Renal cortical epithelial cell (primary cell): Measurements from ENCODE around the gene DNM2. TPM values are rescaled to one million over a fixed set of nuclear protein-coding genes. Genes with fewer than 3 reads are reported as not detected.
"Not testable (repeated sequence)": the region's sequence is repeated elsewhere in the genome, so short reads cannot be mapped to it uniquely, and the experiment has no call there.

Experiments used
- DNase-seq: peaks from one replicate; pipeline ENCODE4 v3.0.0-alpha.2; 2011; ENCODE audit warnings: low read depth
- total RNA-seq: library from RNA; depleted of rRNA; stranded (reverse); fragments of >200 nt; gene quantifications from 2 replicates; pipeline ENCODE4 v1.2.3, GENCODE V29; 2014

DNM2 gene
- total RNA-seq, 1 donor from 2014 or later = 347 TPM

DNA sequence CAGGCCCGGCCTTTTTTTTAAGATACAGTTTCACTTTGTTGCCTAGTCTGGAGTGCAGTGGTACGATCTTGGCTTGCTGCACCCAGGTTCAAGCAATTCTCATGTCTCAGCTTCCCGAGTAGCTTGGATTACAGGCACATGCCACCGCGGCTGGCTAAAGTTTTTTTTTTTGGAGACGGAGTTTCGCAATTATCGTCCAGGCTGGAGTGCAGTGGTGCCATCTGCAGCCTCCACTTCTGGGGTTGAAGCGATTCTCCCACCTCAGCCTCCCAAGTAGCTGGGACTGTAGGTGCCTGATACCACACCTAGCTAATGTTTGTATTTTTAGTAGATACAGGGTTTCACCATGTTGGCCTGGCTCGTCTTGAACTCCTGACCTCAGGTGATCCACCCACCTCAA is 148.6 kb downstream of the DNM2 start:
- DNase-seq = no peak

- no peak for DNase-seq
Observed at GRCh38 chr19:10868872-10869547, 151.1 kb downstream of the DNM2 start.

DNA sequence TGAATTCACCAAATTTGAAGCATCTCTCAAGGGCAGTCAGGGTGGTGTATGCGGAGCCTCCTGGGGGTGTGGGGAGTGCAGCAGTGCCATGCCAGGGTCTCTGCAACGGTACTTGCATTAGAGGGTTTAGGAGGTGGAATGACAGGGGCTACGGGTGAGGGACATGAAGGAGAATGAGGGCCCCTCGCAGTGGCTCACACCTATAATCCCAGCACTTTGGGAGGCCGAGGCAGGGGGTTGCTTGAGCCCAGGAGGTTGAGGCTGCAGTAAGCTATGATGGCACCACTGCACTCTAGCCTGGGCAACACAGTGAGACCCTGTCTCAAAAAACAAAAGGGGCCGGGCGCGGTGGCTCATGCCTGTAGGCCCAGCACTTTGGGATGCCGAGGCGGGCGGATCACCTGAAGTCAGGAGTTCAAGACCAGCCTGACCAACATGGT is 152.0 kb downstream of the DNM2 start:
- not testable (repeated sequence) for DNase-seq

DNA sequence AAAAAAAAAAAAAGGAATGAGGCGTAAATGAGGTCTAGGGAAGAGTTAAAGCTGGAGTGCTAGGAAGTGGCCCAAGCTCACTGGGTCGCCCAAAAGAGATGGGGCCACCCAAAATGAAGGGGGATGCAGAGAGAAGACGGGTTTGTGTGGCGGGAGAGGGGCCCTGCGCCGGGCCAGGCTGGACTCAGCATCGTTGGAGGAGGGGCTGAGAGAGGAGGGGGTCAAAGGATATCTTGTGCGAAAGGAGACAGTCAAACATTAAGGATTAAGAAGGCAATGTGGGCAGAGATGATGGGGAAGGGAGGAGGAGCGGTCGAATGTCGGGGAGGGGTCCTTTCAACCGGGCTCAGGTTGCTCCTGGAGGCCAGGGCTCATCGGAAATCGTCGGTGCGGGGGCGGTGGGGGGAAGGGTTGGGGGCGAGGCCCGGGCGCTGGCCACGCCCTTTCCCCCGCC is 152.6 kb downstream of the DNM2 start:
- DNase-seq = no peak

DNA sequence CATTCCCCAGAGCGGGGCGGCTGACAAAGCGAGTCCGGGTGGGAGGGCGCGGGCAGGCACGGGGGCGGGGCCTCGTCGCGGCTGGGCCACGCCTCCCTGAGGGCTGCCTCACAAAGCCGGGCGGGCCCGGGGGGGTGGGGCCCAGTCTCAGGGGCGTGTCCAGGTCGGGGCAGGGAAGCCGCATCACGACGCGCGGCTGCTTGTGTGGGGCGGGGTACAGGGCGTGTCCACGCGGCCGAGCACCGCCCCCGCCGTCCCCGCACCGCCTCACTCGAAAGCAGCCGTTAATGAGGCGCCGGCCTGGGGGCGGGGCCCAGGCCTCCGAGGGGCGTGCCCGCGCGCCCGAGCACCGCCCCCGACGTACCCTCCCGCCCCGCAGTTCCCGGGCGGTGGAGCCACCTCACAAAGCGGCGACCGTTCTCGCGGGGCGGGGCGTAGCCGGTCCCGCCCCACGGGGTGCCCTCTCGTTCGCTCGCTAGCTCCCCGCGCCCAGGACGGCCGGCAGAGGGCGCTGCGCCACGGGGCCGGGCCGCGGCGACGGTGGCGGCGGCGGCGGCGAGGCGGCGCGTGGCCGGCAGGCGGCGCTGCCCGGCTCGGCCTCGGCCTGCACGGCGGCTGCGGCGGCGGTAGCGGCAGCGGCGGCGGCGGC is 153.2 kb downstream of the DNM2 start, which contains the start of gene CARM1:
Gene CARM1 (plus strand): TSS at position 599 of the 649 bp plus-strand sequence. CDS start 150 bp downstream, outside the sequence.
- DNase-seq = peak; percentile 82

DNA sequence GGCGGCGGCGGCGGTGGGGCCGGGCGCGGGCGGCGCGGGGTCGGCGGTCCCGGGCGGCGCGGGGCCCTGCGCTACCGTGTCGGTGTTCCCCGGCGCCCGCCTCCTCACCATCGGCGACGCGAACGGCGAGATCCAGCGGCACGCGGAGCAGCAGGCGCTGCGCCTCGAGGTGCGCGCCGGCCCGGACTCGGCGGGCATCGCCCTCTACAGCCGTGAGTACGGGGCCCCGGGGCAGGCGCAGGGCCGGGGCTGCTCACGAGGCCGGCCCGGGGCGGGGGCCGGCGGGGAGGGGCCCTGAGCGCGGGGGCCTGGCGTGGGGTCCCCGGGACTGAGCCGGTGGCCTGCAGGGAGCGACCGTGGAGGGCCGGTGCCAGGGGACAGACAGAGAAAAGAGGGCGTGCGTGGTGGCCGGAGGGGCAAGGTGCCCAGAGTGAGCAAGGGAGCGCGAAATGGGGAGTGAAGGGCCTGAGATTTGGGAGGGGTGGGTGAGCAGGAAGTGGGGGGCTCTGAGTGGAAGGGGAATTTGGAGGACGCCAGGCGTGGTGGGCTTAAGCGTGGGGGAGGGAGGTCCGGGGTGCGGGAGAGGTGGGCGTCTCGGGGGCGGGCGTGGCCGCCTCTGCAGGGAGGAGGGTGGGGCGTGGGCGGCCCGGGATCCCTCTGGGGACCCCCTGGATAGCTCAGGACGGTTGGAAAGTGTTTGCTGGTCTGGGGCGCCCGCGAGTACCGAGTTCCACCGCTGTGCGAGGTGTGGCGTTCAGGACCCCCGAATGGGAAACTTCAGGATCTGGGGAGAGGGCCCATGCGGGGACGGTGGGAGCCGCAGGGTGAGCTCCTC is 154.0 kb downstream of the DNM2 start:
- DNase-seq = no peak

DNA sequence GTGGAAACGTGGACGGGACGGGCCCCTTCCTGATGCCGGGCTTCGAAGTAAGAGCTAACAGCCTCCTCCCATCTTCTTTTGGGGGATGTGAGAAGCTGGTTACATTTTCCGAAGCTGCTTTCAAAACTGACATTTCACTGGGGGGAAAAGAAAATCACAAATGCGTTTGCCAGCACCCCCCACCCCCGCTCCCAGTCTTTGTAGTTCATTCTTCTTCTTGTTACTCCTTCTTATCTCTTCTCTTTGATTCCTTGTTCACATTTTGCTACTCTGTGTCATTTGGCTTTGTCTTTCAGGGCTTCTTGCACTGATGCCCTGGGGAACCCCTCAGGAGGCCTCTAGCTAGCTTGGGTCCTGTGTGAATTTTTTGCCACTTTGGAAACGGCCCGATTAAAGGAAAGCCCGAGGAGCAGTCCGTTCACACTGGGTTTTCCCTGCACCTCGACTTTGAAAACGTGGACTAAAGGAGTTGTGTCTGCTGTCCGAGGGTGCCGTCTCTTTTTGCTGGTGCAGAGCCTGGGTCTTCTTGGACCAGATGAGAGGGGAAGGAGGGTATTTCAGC is 154.7 kb downstream of the DNM2 start:
- no peak for DNase-seq

GRCh38 chr19:10874024-10874423 is 156.1 kb downstream of the DNM2 start:
- DNase-seq = no peak

DNA sequence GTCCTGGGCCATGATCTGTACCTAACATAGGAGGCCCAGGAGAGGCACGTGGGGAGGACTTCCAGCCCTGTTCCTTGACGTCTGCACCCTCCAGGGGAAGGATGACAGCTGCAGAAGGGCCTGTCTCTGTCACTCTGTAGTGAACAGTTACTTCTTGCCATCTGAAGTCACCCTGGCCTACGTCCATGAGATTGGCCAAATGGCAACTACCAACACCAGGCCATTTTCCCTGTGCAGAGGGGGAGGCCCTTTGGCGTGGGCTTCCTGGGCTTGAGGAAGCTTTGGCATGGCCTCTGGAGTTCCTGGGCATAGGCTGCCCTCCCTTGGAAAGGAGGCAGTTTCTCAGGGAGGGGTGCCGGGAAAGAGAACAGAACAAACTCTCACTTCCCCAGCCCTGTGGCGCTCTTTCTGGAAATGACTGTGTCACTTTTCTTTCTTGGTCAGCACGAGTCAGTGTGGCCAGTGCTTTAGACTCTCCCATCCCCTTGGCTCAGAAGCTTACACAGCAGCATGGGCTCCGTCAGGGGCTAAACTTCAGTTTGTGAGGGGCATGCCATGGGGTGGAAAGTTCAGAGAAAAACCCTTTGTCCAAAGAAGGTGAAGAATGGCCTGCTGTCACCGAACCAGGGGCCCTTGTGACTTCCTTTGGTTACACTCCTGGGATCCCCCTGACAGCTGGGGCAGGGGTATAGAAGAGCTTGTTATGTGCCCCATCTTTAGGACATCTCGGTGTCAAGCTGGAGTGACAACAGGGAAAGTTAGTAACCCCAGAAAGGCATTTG is 158.8 kb downstream of the DNM2 start:
- no peak for DNase-seq

DNA sequence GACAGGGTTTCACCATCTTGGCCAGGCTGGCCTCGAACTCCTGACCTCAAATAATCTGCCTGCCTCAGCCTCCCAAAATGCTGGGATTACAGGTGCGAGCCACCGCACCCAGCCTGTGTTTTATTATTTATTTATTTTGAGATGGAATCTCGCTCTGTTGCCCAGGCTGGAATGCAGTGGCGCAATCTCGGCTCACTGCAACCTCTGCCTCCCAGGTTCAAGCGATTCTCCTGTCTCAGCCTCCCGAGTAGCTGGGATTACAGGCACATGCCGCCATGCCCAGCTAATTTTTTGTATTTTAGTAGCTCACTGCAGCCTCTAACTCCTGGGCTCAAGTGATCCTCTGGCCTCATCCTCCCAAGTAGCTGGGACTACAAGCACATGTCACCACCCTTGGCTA is 159.7 kb downstream of the DNM2 start:
- DNase-seq = not testable (repeated sequence)

GRCh38 chr19:10878253-10878652 is 160.4 kb downstream of the DNM2 start:
- DNase-seq = no peak

Other genes starting within 250 kb of the DNM2 start
- gene KEAP1, start 214.7 kb upstream of the DNM2 start, total RNA-seq = 64.4 and 75.4 TPM in 2 replicates
- not detected in 2 replicates for gene S1PR5, start 200.6 kb upstream of the DNM2 start, total RNA-seq
- gene ATG4D, start 174.2 kb upstream of the DNM2 start, total RNA-seq = 15.6 and 16.3 TPM in 2 replicates
- gene KRI1, start 152.1 kb upstream of the DNM2 start, total RNA-seq = 5.2 and 14.5 TPM in 2 replicates
- gene CDKN2D, start 149.1 kb upstream of the DNM2 start, total RNA-seq = 3.5 and 6.1 TPM in 2 replicates
- gene AP1M2, start 130.8 kb upstream of the DNM2 start, total RNA-seq = 2.0 and 70.5 TPM in 2 replicates
- 46.0 and 48.5 TPM in 2 replicates for gene SLC44A2, start 92.5 kb upstream of the DNM2 start, total RNA-seq
- 79.4 and 134 TPM in 2 replicates for gene ILF3, start 63.7 kb upstream of the DNM2 start, total RNA-seq
- 16.0 and 24.4 TPM in 2 replicates for gene QTRT1, start 16.6 kb upstream of the DNM2 start, total RNA-seq
- gene TMED1, start 118.1 kb downstream of the DNM2 start, total RNA-seq = 33.6 and 46.4 TPM in 2 replicates
- 0.85 TPM in 1 of 2 replicates, not detected in the other for gene C19orf38, start 130.3 kb downstream of the DNM2 start, total RNA-seq
- gene CARM1, start 153.5 kb downstream of the DNM2 start, total RNA-seq = 18.6 and 37.3 TPM in 2 replicates
- 67.5 and 148 TPM in 2 replicates for gene YIPF2, start 210.6 kb downstream of the DNM2 start, total RNA-seq
- gene TIMM29, start 210.7 kb downstream of the DNM2 start, total RNA-seq = 38.9 and 48.6 TPM in 2 replicates
- 83.0 and 313 TPM in 2 replicates for gene SMARCA4, start 243.0 kb downstream of the DNM2 start, total RNA-seq